GM19239 (cell line): ENCODE data around the gene HIGD2A.

Experiments
- DNase-seq: peaks from one replicate; pipeline ENCODE4 v3.0.0; 2011; ENCODE audit warnings: low spot score; ENCODE audit not compliant: insufficient read length
- FAIRE-seq: peaks from 2 replicates; lab custom pipeline; 2011; peaks lifted over from hg19 to GRCh38; lab: Jason Lieb, UNC

Gene HIGD2A, protein sequence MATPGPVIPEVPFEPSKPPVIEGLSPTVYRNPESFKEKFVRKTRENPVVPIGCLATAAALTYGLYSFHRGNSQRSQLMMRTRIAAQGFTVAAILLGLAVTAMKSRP

DNA sequence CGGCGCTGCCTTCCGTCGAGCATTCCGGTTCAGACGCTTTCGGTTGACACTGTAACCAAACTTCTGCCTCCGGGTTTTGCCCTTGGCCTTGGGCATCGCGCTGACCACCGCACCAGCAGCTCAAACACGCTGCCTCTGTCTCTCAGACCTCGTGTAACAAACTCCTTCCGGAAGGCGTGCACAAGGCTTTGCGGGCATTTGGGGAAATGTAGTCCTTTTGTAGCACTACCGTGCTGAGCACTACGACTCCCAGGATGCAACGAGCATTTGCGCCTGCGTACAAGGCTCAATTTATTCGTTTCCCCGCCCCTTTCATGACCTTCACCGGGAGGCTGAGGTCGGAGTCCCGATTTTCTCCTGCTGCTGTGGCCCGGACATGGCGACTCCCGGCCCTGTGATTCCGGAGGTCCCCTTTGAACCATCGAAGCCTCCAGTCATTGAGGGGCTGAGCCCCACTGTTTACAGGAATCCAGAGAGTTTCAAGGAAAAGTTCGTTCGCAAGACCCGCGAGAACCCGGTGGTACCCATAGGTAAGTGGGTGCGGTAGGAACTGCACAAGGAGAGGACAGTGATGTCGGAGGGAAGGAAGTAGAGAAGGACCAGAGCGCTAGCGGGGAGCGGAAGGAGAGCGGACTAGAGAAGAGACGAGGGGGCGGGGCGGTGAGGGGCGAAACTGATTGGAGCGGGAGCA is at the start of gene HIGD2A, which contains the start of gene NOP16:
TSS of gene HIGD2A (plus strand) at position 308 of the 691 bp plus-strand sequence. CDS start at position 377, 69 bp downstream.
TSS of gene NOP16 (minus strand) at position 155 of the 691 bp plus-strand sequence. CDS start at position 96, 59 bp downstream.
- FAIRE-seq (peak; percentile 98), DNase-seq (peak; percentile 96)

DNA sequence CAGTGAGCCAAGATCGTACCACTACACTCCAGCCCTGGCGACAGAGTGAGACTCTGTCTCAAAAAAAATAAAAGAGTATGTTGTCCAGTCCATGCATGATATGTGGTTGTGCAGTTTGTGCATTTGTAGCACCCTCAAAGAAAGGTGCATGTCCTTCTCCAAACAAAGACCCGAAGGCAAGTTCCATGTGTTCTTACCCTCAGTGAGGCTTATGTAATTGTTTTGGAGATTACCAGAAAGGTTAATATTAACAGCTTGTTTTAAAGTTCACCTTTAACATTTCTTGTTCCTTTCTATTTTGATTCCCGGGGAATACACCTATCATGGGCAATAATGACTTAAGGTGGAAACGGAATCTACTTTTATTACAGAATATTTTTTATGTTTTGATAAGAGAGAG is 49.2 kb upstream of the HIGD2A start:
- DNase-seq (no peak), FAIRE-seq (no peak)

DNA sequence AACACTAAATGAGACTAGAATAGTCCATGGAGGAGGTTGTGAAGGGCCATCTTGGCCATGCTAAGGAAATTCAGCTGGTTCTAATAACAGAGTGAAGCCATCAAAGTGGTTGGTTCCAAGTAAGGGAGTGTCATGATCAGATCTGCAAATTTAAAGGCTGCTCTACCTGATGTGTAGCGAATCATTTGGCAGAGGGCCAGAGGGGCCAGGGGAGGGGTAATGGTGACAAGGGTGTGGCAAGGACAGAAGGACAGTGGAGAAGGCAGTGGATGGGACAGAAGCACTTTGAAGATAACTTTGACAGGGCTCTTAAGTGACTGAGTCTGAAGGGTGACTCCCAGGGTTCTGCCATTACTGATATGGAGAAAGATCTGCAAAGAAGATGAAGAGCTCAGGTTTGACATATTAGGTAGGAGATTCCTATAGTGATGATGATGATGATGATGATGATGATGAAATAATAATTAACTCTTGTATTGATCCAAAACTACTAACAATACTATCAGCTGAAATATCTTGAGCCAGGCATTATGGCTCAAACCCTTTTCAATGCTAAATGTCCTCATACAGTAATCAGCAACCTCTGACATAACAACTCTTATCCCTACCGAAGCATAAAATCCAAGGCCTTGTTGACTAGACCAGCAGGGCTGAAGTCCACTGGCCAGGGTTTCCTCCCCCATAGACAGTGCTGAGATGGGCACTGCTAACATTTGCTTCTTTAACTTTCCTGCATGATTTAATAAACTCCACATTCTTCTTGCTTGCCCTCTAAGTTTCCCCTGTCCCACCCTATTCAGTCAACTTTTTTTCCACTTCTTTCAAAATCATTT is 47.0 kb upstream of the HIGD2A start:
- DNase-seq (no peak), FAIRE-seq (no peak)

DNA sequence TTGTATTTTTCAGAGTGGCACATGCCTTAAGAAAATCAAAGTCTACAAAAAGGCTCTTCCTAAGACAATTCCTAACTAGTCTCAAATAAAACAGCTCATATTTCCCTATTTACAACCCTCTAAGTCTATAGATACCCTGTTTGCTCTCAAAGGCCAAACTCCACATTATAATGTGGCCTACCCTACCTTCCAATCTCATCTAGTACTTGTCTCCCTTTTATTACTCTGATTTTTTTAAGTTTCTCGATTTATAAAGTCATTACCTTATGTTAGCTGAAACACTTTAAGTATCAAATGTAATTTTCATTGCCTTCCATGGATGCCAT is 46.4 kb upstream of the HIGD2A start:
- FAIRE-seq (no peak), DNase-seq (no peak)

DNA sequence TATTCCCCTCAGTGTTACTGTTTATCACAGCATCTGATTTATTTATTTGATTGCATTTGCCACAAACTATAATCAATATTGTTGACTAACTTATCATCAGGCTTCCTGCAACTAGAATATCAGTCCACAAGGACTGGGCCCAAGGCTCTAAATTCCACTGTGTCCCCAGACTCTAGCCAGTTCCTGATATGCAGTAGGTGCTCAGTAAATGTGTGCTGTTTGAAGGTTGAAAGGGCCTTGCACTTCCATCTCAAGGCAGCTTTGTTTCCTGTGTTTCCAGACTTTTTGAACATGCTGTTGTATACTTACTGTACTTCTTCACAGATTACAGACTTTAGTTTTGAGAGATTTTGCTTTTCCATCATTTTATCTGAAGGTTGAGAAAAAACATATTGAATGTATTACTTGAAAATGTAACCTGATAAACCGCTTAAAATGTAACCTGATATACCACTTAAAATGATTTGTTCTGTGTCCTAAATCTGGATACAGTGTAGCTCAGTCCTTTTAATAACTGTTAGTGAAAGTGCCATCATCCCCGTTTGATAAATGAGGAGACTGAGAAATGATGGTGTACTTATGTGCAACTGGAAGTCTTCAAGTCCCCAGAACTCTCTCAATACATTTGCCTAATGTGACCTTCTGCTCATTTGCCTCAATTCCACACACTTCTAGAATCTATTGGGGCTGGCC is 45.6 kb upstream of the HIGD2A start:
- FAIRE-seq, result no peak
- no peak for DNase-seq

DNA sequence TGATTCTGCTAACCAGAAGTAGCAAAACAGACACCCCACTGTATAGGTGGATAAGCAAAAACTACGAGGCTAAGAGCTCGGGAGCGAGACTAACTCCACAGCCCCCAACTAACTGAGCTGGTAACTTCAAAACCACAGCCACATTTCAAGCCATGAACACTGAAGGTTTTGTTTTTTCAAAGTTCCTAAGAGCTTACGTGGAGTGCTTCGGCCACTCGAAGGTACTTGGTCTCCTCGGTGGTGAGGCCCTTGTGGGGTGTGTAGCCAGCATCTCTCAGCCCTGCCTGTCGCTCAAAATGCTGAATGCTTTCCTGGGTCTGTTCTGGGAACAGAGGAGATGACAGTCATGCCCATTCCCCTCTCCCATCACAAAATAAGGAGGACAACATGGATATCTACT is 38.1 kb upstream of the HIGD2A start:
- no peak for FAIRE-seq

DNA sequence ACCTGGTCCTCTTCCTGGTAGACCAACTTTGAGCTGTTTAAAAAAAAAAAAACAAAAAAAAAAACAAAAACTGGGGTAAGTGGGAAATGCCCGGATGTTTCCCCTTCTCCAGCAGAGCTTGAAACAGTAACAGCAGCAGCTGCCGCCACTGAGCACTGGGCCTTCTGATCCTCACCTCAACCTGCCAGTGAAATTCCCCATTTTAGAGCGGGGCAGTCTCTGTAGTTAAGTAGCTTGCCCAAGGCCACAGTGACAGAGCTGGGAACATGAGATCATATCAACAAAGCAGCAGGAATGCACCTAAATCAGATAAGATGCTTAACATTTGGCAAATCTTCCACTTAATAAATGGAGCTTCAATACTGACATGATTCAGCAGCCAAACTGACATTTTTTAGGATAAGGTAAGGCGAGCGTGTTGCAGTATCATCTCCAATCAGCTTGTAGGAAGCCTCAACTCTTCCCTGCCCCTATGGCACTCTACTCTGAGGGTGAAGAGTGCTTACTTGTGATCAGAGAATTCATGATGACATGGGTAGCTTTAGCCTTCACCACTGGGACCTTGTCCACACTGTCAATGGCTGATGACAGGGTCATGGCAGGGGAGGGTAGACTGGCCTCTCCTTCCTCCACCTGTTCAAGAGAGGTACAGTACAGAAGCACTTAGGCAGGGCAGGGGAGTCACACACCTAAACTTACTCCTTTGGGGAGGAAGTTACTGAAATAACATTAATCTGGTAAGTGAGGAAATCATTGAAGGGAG is 36.3 kb upstream of the HIGD2A start:
- FAIRE-seq (no peak), DNase-seq (no peak)

More for the DNA sequence above, 38.1 kb upstream of the HIGD2A start:
- DNase-seq, result no peak

DNA sequence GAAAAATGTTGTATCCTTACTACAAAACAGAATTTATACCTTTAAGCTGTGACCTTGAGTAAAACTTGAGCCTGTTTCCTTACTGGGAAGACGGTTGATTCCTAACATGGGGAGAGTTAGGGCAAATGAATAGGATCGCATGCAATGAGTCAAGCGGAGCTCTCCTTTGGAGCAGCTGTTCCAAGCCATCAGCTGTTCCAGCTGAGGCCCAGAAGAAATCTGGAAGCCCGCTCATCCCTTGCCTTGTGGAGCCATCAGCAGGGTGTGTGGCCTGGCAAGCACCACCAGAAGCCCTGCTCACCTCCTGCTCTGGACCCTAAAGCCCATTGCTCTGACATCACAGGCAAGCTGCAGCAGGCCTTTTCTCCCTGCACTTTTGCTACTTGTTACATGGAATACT is 35.0 kb upstream of the HIGD2A start:
- FAIRE-seq (no peak), DNase-seq (no peak)

DNA sequence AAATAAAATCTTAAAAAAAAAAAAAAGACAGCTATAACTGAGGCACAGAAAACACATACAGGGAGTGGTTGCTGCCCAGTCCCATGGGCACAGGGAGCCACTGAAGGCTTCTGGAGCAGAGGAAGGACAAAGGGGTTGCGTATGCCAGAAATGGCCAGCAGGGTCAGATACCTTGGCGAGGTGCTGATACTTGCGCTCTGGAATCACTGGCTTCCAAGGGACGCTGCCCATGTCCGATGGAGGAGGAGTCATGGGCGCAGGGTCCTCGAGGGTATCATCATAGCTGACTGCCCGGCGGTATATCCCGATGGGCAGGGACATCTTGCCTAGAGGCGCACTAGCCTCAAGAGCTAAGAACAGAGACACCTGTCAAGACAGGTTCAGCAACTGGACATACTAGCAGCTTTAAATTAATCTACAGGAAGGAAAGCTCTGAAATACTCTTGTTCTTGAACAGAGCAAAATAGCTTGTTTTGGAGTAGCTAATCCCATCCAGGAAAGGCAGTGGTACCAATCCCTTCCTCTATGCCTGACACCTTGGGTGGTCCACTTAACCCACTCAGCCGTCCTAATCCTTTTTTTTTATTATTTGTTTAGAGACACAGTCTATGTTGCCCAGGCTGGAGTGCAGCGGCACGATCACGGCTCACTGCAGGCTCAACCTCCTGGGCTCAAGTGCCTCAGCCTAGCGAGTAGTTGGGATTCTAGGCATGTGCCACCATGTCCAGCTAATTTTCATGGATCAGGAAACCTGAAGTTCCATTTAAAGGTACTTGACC is 33.0 kb upstream of the HIGD2A start:
- DNase-seq (no peak), FAIRE-seq (no peak)

DNA sequence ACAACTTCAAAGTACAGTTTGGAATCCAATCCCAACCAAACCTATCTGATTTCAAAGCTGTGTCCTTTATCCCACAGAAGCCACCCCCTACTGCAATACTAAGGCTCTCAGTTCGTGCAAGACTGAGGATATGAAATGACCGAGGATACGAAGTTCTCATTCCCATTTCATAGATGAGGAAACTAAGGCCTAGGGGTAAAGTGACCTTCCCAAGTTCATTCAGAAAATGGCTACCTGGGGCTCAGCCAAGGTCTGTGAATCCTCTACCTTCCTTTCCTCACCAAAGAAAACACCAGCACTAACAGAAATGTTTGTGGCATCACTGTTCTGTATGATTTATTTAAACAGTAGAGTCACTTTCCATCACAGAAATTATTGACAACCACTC is 32.4 kb upstream of the HIGD2A start:
- DNase-seq (no peak), FAIRE-seq (no peak)

DNA sequence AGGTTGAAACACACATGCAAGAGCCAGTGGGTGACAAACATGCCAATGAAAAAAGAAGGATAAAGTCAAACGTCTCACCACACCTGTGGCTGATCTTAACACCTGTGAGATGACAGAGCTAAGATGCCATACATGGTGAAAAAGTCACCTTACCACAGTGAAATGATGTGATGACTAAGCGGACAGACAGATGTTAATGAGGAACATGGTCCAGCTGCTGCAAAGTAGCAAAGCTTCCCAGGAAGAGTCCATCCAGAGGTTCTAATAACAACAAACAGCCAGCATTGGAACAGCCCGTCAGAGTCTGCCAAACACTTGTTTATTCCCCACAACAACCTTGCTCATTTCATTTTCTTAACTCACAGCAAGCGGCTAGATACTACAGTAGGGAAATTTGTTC is 28.9 kb upstream of the HIGD2A start:
- DNase-seq (no peak), FAIRE-seq (no peak)

DNA sequence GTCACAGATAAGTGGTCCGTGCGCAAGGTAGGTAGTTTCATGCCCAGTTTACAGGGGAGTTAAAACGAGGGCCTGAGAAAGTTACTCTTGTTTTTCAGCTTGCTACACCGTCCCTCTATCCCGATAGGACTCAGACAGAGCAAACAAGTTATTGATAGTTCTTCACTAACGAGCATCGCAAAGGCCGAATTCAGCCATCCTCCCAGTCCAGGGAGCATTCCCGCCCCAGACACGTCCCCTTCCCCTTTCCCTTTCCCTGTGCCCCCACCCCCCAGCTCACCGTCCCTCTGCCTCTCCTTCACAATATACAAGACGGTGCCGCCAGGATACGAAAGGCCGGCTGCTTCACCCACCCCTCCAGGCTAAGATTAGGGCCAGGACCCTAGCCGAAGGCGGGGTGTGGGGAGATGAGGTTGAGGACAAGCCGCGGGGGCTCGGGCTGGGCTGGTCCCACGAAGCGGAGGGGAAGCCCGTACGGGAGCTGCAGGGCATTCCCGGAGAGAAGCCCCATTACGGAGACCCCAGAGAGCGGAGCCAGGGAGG is 27.6 kb upstream of the HIGD2A start:
- DNase-seq (no peak), FAIRE-seq (peak; percentile 26)

DNA sequence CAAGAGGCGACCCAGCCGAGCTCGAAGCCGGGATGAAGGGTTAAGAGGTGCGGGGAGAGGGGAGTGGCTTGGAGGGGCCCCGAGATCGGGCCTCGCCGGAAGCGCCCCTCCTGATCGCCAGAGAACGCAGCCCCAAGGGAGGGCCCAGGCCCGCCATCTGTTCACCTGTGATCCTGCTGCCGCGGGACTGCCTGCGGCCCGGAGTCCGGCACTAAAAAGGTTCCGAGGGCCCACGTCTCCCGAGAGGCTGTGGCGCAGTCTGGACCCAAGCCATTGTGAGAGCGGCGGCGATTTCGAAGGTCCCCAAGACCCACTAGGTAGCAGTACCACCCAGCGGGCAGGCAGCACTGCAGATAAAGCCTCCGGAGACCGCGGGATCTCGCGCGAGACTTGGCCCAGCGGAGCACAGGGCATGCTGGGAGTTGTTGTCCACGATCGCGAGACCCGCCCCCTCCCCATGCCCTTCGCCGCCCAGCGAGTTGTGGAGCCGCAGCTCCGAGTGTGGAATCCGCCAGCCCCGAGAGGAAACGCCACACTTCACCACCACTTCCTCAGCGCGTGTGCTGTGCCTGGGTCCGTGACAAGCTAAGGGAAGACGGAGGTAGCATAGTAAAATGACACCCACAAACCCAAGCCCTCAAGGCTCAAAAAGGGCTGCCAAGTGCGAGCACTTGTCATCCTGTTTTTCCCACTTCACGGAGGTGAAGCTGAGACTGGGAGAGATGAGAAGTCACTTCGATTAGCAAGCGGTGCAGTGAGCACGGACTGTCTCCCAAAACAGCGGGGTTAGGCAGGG is 26.9 kb upstream of the HIGD2A start, which contains the start of gene KIAA1191:
TSS of gene KIAA1191 (minus strand) at position 328 of the 796 bp plus-strand sequence. CDS start 2,256 bp downstream, outside the sequence.
- peak; percentile 76 for FAIRE-seq
- peak; percentile 90 for DNase-seq

DNA sequence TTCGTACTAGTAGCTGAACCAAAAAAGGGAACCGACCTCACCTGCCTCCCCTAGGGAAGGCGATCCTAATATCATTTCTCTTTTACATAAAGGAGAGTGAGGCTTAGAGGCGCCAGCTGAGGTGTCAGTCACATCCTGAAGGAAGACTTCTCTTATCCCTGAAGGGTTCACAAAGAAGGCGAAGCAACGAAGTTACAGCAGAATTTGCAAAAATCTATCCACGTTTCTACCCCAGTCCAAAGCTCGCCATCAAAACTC is 26.4 kb upstream of the HIGD2A start:
- no peak for DNase-seq
- no peak for FAIRE-seq

DNA sequence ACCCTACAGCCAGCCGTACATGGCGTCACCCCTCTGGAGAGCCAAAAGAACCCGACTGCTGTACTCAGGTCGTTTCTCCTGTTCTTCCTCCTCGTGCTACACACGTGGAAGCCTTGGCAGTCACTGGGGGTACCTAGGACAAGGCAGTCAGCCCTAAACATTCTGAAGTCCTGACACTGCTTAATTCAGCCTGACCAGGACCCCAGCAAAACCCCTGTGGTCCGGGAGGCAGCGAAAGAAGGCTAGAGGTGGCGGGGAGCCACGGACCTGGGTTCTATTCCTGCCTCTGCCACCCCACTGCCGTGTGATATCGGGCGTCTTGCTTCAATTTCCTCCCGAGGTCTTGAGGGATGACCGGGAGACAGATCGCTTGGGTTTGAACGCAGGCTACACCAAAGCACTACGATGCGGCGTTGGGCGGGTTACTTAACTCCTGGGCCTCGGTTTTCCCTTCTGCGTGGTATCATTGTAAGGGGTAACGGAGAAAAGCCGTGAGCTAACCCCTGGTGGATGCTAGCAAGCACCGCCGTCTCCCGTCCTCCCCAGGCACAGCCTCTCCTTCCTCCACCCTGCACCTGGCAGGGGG is 23.7 kb upstream of the HIGD2A start:
- FAIRE-seq (peak; percentile 37), DNase-seq (no peak)

DNA sequence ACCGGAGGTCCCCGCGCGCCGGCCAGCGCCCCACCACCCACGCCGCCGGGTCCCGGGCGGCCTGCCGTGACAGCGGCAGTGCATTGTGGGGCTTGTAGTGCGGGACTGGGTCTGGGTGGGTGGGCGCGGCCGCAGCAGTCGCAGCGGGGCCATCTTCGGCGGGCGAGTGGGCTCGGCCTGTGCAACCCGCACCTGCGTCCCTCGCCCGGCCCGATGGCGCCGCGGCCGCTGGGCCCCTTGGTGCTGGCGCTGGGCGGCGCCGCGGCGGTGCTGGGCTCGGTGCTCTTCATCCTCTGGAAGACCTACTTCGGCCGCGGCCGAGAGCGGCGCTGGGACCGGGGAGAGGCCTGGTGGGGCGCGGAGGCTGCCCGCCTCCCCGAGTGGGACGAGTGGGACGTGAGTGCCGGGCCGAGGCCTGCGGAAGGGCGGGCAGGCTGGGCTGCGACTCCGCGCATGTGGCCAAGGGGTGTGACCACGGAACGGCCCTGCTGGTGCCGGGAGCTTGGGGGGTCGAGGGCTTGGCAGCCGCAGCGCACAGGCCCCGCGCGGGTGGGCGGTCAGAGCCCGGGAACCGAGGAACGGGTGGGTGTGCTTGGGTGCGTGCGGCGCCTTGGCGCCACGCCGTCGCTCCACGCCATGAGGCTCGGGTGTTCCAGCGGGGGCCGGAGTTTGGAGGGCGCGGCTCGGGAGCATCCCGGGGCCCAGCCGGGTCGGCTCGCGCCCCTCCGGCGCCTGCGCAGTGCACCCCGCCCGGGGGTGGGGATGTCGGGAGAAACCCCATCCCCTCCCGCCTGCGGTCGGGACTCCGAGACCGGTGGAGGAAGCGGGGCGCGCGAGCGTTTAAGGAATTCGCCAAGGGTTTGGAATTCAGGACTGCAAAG is 23.0 kb upstream of the HIGD2A start, which contains the start of gene ARL10:
TSS of gene ARL10 (plus strand) at position 137 of the 881 bp plus-strand sequence. CDS start at position 214, 77 bp downstream.
- FAIRE-seq, result peak; percentile 49
- DNase-seq, result peak; percentile 44
